Left lobe of liver (tissue), 2 donors: Measurements from ENCODE around the gene TSPAN17. TPM values are rescaled to one million over a fixed set of nuclear protein-coding genes. Genes with fewer than 3 reads are reported as not detected.

Experiments
- ATAC-seq: fragments of 200-7000 bp; cut with Tn5 transposase; one replicate; pipeline ENCODE4 v1.9.1; 2020; ENCODE audit warnings: mild to moderate bottlenecking, moderate library complexity
- DNase-seq: peaks from one replicate; pipeline ENCODE4 v3.0.0-alpha.2; 2020; ENCODE audit warnings: low spot score
- total RNA-seq: library from RNA; stranded (reverse); gene quantifications from one replicate; pipeline ENCODE4 v1.2.1, GENCODE V29; 2021
- donor health status: DM: no; HTN: no; CAD: no; lungs with moderate emphysema.
- donor health status: DM: no; HTN: yes; CAD: no.

The TSPAN17 gene
- total RNA-seq, 1 donor from 2014 or later: 13.7 TPM

DNA sequence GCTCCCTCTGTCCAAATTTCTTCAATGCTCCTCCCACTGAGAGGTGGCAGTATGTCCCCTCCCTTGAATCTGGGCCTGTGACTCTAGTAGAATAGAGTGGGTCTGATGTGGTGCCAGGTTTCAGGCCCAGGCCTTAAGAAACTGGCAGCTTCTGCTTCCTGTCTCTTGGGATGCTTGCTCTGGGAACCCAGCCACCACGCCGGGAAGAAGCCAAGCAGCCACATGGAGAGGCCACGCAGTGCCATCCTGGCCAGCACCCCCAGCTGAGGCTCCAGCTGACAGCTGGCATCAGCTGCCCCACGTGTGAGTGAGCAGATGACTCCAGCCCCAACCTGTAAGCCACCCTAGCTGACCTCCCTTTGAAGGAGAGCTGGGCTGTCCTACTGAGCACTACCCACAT, 7.3 kb upstream of the TSPAN17 start:
- no peak for ATAC-seq
- no peak for DNase-seq

- DNase-seq: no peak
- ATAC-seq: no peak
These were observed 6.7 kb upstream of the TSPAN17 start for GRCh38 chr5:176640616-176641015.

DNA sequence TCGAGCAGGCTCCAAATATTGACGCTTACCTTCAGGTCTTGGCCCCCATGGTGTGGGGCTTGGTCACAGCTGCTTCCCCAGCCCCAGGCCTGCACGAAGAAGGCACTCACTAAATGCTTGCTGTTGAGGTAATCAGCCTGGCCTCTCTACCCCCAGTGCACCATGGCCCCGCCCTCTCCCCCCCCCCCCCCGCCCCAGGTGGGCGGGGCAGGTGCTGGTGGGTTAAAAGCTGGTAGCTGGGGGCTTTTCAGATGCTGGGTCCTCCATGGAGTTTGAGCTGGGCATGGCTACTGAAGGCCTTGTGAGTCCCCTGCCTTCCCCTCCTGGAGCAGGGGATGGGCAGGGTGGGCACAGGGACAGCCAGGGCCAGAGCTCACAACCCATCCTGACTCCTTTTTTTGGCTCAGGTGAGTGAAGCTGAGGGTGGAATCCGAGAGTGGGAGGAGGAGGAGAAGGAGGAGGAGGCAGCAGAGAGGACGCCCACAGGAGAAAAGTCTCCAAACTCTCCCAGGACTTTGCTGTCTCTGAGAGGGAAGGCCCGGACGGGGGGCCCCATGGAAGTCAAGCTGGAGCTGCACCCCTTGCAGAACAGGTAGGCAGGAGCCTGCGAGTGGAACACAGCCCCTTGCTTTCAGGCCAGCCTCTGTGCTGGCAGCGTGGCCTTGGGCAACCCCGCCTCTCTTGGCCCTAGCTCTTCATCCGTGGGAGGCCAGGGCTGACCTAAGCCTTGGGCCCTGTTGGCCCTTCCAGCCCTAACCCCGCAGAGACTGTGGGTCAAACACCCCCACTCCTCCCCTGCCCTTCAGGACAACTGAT, 4.4 kb upstream of the TSPAN17 start:
- ATAC-seq (peak; percentile 14), DNase-seq (no peak)

- no peak for DNase-seq
These were observed 3.6 kb upstream of the TSPAN17 start for GRCh38 chr5:176643491-176644219.

GRCh38 chr5:176644294-176644693, 3.0 kb upstream of the TSPAN17 start:
- ATAC-seq (no peak), DNase-seq (no peak)

More at GRCh38 chr5:176643491-176644219, 3.6 kb upstream of the TSPAN17 start:
- no peak for ATAC-seq

DNA sequence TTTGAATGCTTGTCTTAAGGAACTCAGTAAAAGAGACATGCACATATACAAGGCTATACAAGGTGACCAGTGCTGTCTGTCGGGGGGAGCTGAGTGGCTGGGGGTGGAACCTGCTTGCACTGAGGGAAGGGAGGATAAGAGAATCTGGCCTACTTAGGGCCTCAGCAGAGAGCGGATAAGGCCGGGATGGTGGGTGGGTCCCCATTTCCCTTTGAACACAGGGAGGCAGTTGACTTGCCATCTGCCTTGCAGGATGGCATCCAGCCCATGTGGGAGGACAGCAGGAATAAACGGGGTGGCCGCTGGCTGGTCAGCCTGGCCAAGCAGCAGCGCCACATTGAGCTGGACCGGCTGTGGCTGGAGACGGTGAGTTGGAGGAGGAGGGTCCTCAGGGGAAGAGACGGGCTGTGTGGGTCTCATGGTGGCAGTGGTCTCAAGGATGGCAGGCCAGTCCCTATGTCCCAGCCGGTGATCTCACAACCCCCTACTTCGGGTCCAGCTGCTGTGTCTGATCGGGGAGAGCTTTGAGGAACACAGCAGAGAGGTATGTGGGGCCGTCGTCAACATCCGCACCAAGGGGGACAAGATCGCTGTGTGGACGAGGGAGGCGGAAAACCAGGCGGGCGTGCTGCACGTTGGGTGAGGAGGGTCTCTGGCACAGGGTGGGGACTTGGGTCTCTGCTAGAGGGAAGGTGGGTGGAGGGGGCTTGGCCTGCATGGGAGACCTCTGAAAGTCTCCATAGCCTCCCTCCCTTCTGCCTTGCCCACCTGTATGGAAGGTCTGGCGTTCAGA, 2.2 kb upstream of the TSPAN17 start:
- no peak for ATAC-seq
- DNase-seq: no peak

DNA sequence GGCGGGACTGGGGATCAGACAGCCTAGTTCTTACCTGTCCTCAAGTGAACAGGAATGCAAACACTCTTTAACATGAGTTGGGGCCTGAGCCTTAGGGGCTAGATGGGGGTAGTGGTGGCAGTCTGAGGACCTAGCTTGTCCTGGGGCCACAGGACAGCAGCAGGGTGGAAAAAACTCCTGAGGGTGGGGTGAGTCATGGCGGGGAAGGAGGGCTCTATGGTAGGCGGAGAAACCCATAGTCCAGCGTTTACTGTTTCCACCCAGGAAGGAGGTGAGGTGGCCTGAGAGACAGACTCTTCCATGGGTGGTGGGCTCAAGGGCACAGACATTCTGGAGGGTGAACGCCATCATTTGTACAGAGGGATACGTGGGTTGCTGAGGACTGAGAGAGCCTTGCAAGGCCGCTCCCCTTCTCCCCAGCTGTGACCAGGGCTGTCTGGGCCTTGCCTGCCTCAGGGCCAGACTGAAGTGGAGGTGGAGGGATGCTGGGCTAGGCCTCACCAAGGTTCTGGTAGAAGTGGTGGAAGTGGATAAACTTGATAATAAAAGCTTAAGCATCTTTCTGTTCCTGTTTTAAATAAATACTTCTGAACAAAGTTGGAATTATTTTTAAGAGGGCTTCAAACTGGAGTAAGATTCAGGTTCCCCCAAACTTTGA, 1.1 kb upstream of the TSPAN17 start:
- DNase-seq (no peak), ATAC-seq (no peak)

DNA sequence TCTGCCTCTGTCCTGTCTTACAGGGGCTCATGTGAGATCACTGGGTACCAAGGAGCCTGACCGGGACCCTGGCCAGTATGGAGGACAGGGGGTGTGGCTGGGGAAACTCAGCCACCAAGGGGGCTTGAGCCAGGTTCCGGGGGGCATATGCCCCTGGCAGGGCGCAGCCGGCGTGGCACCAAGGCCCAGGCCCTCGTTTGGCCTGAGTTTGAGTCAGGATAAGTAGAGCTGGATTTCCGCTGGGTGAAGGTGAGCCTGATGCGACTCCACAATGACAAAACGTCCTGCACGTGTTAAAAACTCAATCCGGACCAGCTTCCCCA, 616 bp upstream of the TSPAN17 start:
- ATAC-seq: no peak
- no peak for DNase-seq

- peak; percentile 71 for DNase-seq
- ATAC-seq: no peak
These were observed 674 bp downstream of the TSPAN17 start for GRCh38 chr5:176647843-176648473.

DNA sequence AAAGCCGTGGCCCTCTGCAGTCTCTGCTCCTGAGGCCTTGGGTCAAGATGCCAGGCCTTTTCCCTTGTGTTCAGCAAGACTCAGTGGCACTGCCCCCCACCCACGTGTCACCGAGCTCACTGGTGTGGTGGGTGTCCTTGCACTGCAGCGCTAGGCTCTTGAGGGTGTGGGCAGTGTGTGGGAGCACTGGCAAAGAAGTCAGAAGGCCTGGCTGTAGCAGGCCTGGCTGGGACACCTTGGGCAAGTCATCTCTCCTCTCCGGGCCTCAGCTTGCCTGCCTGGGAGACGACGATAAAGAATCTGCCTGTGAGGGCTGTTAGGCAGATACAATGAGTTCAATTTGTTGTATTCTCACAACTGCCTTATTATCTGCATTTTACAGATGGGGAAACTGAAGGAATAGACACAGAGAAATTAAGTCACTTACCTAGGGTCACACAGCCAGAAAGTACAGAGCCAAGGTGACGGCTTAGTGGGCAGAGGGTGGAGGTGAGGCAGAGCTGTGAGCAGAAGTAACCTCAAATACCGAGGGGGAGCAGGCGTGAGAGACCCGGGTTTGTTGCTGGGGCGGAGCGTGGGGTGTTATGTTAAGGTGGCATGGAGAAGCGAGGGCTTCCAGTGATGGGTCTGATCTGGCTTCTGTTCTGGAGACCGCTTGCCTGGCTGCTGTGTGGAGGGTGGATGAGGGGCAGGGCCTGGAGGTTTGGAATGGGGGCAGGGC, 1.4 kb downstream of the TSPAN17 start:
- ATAC-seq: no peak
- DNase-seq: no peak

- ATAC-seq (no peak), DNase-seq (no peak)
These were observed 3.1 kb downstream of the TSPAN17 start for GRCh38 chr5:176650354-176650884.

DNA sequence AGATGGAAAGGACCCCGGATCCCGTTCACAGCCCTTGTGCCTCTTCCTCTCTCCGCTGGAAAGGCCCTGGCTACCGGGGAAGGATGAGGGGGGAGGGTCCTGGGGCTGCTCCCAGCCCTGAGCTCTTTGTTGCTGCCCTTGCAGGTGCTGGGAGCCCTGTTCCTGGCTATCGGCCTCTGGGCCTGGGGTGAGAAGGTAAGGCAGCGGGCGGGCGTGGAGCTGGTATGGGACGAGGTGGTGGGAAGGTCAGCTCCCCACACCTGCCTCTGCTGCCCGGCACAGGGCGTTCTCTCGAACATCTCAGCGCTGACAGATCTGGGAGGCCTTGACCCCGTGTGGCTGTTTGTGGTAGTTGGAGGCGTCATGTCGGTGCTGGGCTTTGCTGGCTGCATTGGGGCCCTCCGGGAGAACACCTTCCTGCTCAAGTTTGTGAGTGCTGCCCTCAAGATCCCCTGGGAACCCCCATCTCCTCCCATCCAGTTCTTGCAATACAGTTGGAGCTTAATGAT, 4.2 kb downstream of the TSPAN17 start:
- ATAC-seq (no peak), DNase-seq (no peak)

- ATAC-seq (no peak), DNase-seq (no peak)
These were observed 4.9 kb downstream of the TSPAN17 start for GRCh38 chr5:176652136-176652535.

DNA sequence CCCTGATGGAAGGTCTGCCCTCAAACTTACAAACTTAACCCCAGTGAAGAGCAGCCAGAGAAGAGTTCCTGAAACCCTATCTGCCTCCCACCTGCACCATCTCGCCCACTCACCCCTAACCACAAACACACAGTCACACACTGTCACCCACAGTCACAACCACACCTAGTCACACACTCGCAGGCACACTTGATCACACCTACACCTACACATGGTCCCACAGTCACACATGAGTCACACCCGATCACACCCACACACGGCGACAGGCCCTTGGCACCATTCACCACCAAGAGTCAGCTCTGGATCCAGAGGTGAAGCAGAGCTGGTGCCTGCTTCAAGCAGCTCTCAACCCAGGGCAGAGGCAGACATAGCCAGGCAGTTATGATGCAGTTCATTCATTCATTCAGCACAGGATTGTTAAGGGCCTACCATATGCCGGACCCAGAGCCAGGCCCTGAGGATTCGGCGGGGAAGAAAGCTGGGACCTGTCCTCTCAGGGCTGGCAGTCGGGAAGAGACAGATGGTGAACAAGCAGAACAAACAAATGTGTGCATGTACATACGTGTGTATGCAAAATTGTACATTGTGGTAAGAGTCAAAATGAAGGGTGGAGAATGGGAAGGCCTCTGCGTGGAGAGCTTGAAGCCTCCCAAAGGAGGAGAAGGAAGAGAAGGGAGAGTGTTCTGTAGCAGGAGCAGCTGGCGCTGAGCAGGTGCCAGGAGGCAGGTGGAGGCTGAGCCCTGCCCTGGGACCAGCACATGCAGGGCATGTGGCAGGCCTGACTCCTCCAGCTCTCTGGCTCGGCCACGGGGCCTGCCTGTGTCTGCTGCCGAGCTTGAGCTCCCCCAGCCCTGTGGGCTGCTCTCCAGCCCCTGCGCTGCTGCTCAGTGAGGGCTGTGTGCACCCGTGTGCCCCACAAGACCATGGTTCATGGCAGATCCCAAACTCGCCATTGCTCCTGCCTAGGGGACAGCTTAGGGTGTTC, 6.4 kb downstream of the TSPAN17 start:
- no peak for ATAC-seq
- no peak for DNase-seq

- ATAC-seq: no peak
- no peak for DNase-seq
These were observed 7.6 kb downstream of the TSPAN17 start for GRCh38 chr5:176654856-176655255.

DNA sequence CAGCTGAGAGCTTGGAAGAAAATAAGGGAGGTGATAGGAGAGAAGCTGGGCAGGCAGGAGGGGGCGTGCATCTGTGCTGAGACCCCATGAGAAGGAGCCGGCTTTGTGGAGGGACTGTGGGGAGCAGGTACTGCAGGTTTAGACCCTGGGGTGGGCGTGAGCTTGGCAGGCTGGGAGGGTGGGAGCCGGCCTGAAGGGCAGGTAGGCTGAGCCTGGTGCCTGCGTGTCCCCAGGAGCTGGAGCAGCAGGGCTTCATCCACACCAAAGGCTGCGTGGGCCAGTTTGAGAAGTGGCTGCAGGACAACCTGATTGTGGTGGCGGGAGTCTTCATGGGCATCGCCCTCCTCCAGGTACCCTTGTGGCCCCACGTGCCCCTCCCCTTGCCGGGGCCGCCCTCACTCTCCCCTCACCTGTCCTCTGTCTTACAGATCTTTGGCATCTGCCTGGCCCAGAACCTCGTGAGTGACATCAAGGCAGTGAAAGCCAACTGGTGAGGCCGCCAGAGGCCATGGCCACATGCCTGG, 9.2 kb downstream of the TSPAN17 start:
- DNase-seq: no peak
- ATAC-seq: no peak

DNA sequence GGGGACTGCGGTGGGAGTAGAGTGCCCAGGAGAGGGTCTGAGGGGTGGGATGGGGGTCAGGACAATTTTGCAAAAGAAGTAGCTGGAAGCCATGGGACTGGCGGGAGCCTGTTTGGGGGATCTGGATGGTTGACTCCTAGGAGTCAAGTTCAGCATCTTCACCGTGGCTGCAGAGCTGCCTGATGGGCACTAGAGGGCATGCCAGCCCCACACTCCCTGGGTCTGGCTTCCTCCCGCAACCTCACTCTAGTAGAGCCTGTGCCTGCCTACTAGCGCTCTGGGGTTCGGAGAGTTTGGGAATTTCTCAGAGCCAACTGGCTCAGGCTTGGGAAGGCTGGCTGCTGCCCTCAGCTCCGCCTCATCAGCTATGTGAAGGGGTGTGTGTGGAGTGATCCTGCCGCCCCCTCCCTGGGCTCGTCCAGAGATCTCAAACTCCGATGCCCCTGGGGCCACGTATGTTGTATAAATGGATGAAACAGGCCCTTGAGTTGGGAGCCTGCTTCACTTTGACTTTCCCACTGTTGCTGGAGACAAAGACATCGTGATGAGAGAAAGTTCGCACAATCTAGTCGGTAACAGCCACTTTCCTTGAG, 10.8 kb downstream of the TSPAN17 start:
- DNase-seq (peak; percentile 68), ATAC-seq (peak; percentile 87)
